Inferior parietal cortex (tissue), 1 donor: Measurements from ENCODE around the gene KIF18B.

Experiments used
- DNase-seq: peaks from one replicate; pipeline ENCODE4 v3.0.0-alpha.2; 2016; ENCODE audit errors: extremely low spot score

Gene KIF18B

DNA sequence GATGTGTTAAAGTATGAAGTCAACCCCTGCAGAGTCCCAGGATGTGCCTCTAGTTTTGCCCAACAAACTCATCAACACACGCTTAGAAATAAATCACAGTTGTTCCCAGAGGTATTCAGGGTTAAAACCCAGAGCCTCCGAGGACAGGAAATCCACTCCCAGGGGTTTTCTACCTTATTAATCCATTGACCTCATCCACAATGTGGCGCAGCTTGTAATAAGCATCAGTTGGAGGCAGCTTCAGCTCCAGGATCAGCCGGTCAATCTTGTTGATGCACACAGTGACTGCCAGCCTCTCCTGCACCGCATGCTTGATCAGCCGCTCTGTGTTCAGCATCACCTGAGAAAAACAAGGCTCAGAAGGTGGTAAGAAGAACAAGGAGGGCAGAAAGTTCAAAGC is 71.8 kb downstream of the KIF18B start:
- DNase-seq = no peak
